ENCODE measurements around the gene NUP210L.
"Not testable (repeated sequence)": the region's sequence is repeated elsewhere in the genome, so short reads cannot be mapped to it uniquely, and the experiment has no call there.

The NUP210L gene

DNA sequence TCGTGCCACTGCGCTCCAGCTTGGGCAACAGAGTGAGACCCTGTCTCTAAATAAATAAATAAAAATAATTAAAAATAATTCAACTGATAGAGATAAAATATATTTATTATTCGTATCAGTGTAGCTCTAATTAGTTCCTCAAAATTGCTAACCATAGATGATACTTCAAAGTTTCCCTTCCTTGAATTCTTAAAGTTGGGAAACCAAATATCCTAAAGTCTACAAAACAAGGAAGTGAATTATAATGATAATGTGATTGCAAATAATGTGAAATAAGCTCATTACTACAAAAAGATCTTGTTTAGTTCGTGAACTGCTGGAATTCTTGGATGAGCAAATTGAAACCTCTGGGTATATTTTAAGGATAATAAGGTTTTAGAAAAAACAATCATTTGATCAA lies 60.5 kb downstream of the NUP210L start:
- no peak for DNase-seq

DNA sequence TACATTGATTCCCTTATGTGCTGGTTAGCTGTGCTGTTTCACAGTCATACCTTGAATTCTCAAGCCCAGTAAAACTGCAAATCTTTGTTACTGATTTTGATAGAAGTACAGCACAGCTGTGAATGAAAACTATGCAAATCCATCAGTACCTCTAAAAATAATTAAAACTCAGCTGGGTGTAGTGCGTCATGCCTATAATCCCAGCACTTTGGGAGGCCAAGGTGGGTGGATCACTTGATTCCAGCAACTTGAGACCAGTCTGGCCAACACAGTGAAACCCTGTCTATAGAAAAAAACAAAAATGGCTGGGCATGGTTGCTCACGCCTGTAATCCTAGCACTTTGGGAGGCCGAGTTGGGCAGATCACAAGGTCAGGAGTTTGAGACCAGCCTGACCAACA lies 61.2 kb downstream of the NUP210L start:
- DNase-seq: no peak

DNA sequence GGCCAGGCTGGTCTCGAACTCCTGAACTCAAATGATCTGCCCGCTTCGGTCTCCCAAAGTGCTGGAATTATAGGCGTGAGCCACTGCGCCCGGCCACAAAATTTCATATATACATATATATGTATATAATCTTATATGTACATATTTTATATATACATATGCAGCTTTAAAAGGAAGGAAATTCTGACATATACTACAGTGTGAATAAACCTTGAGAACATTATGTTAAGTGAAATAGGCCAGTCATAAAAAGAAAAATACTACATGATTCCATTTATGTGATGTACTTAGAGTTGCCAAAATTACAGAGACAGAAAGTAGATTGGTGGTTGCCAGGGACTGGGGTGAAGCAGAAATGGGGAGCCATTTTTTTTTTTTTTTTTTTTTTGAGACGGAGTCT lies 63.2 kb downstream of the NUP210L start:
- no peak for DNase-seq

GRCh38 chr1:154087574-154087973 lies 67.3 kb downstream of the NUP210L start:
- no peak for DNase-seq

DNA sequence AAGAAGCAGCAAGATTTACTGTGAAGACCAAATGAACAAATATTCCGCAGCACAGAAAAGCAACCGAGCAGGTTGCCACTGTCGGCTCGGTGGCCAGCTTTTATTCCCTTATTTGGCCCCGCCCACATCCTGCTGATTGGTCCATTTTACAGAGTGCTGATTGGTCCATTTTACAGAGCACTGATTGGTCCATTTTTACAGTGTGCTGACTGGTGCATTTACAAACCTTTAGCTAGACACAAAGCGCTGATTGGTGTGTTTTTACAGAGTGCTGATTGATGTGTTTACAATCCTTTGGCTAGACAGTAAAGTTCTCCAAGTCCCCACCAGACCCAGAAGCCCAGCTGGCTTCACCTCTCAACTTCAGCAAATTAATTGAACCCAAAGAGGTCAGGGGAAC lies 71.8 kb downstream of the NUP210L start:
- DNase-seq: not testable (repeated sequence)

- DNase-seq: no peak
These were observed 73.3 kb downstream of the NUP210L start for GRCh38 chr1:154081386-154082126.

- DNase-seq: no peak
These were observed 78.5 kb downstream of the NUP210L start for GRCh38 chr1:154076413-154076812.

DNA sequence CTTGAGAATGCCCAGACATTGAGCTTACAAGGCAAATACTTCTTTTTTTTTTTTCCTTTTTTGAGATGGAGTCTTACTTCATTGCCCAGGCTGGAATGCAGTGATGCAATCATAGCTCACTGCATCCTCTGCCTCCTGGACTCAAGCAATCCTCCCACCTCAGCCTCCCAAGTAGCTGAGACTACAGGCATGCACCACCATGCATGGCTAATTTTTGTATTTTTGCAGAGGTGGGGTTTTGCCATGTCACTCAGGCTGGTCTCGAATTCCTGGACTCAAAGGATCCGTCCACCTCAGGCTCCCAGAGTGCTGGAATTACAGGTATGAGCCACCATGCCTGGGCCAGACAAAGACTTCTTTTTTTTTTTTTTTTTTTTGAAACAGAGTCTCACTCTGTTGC lies 79.1 kb downstream of the NUP210L start:
- DNase-seq: no peak

GRCh38 chr1:154062309-154062708 lies 92.6 kb downstream of the NUP210L start:
- DNase-seq: no peak

- DNase-seq: not testable (repeated sequence)
These were observed 107.4 kb downstream of the NUP210L start for GRCh38 chr1:154047436-154047835.

DNA sequence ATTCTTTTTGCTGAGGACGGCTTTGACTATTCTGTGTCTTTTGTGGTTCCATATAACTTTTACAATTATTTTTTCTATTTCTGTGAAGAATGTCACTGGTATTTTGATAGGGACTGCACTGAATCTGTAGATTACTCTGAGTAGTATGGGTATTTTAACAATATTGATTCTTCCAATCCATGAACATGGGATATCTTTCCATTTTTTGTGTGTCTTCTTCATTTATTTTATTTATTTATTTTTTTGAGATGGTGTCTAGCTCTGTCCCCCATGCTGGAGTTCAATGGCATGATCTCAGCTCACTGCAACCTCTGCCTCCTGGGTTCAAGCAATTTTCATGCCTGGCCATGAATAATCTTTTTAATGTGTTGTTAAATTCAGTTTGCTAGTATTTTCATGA lies 121.2 kb downstream of the NUP210L start:
- not testable (repeated sequence) for DNase-seq

- DNase-seq: no peak
These were observed 134.9 kb downstream of the NUP210L start for GRCh38 chr1:154019940-154020339.

DNA sequence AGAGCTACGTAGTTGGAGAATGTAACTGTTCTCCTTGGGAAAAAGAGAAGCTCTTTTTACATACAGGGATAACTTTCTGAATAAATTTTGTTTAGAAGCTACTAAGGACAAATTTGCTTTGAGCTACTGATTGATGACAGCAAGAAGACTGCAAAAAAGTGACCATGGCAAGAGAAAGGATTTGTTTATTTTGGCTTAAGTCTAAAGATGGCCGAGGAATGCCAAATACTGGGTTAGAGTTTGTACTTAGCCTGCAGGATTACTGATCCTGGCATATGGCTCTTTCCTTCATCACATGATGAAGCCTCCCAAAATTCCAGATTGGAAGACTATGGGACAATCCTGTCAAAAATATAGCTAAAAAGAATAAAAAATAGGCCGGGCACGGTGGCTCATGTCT lies 135.6 kb downstream of the NUP210L start:
- no peak for DNase-seq

DNA sequence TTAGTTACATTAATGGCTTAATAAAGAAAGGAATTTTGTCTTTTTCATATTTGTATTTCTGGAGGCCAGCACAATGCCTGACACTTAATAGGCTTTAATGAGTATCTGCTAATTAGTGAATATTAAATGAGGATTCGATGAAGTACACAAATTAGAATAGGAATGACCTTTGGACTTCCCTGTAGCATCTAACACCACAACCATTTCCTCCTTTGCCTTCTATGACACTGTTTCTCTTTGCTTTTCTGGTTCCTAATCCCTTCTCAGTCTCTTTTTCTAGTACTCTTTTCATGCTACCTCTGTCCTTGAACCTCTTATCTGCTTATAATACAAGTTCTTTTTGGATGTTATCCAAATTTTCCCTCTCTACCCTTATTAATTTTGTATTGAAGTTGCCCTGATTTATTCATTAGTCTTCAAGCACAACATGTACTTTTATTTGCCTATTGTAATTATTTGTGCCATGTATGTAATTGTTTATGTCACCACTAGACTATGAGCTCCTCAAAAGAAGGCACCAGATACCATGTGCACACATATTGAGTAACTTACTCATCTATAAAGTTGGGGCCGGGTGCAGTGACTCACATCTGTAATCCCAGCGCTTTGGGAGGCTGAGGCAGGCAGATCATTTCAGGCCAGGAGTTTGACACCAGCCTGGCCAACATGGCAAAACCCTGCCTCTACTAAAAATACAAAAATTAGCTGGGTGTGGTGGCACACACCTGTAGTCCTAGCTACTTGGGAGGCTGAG lies 140.5 kb downstream of the NUP210L start:
- DNase-seq: no peak

- DNase-seq: not testable (repeated sequence)
These were observed 142.3 kb downstream of the NUP210L start for GRCh38 chr1:154012543-154012942.

GRCh38 chr1:154012129-154012528 lies 142.7 kb downstream of the NUP210L start:
- DNase-seq: no peak

GRCh38 chr1:154006136-154006535 lies 148.7 kb downstream of the NUP210L start:
- no peak for DNase-seq

GRCh38 chr1:154000420-154000819 lies 154.5 kb downstream of the NUP210L start:
- no peak for DNase-seq

DNA sequence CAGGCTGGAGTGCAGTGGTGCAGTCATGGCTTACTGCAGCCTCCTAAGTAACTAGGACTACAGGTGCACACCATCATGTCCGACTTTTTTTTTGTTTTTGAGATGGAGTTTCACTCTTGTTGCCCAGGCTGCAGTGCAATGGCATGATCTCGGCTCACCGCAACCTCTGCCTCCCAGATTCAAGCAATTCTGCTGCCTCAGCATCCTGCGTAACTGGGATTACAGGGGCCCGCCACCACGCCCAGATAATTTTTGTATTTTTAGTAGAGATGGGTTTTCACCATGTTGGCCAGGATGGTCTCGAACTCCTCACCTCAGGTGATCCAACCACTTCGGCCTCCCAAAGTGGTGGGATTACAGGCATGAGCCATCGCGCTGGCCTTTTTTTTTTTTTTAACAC lies 158.0 kb downstream of the NUP210L start:
- DNase-seq: not testable (repeated sequence)

DNA sequence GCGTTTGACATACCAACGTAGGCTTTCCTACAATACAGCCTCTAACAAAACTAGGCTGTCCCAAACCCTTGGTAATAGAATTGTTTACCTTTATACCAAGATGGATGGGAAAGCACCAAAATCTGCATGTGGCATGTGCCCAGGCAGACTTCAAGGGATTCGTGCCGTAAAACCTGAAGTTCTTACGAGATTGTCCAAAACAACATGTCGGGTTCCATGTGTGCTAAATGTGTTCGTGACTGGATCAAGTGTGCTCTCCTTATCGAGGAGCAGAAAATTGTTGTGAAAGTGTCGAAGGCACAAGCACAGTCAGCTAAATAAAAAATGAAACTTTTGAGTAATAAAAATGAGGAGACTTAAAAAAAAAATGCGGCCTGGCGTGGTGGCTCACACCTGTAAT lies 159.2 kb downstream of the NUP210L start:
- DNase-seq: no peak

- DNase-seq: no peak
These were observed 159.7 kb downstream of the NUP210L start for GRCh38 chr1:153995202-153995601.

- DNase-seq: no peak
These were observed 163.1 kb downstream of the NUP210L start for GRCh38 chr1:153991806-153992205.

GRCh38 chr1:153991151-153991630 lies 163.7 kb downstream of the NUP210L start:
- DNase-seq: no peak

GRCh38 chr1:153990468-153991150 lies 164.3 kb downstream of the NUP210L start, which contains the start of gene RPS27:
Gene RPS27, plus strand, starts transcription at chr1:153990762. Its CDS starts 35 bp downstream, at chr1:153990797.
- peak; percentile 95 for DNase-seq

All from islet precursor cell (in vitro differentiated cells).